Endodermal cell (in vitro differentiated cells): ENCODE data around the gene MIPOL1. TPM values are rescaled to one million over a fixed set of nuclear protein-coding genes. Genes with fewer than 3 reads are reported as not detected.

Source experiments
- DNase-seq: peaks from one replicate; pipeline ENCODE4 v3.0.0-alpha.2; 2017
- H3K27ac ChIP-seq: 2 replicates; pipeline ENCODE4 v1.5.1; 2013; ENCODE audit warnings: mild to moderate bottlenecking, low read depth, low read length, moderate library complexity
- H3K27me3 ChIP-seq: 2 replicates; pipeline ENCODE4 v1.6.1; 2013; ENCODE audit warnings: mild to moderate bottlenecking, low read length, moderate library complexity; ENCODE audit not compliant: insufficient read depth, control insufficient read depth, poor library complexity, severe bottlenecking
- H3K36me3 ChIP-seq: 2 replicates; pipeline ENCODE4 v1.7.0; 2013; ENCODE audit warnings: mild to moderate bottlenecking, low read length, moderate library complexity; ENCODE audit not compliant: control insufficient read depth, insufficient read depth
- H3K4me1 ChIP-seq: one replicate; pipeline ENCODE4 v1.7.0; 2013; ENCODE audit warnings: low read length; ENCODE audit not compliant: control insufficient read depth, insufficient read depth
- H3K4me3 ChIP-seq: 2 replicates; pipeline ENCODE4 v1.5.1; 2013; ENCODE audit warnings: mild to moderate bottlenecking, low read length, moderate library complexity
- H3K9ac ChIP-seq: 2 replicates; pipeline ENCODE4 v1.6.1; 2013; ENCODE audit warnings: mild to moderate bottlenecking, low read length, moderate library complexity; ENCODE audit not compliant: poor library complexity, severe bottlenecking; ENCODE audit errors: extremely low read depth
- H3K9me3 ChIP-seq: 2 replicates; pipeline ENCODE4 v1.6.1; 2013; ENCODE audit warnings: mild to moderate bottlenecking, low read length, moderate library complexity; ENCODE audit not compliant: control insufficient read depth
- H3K27ac Mint-ChIP-seq: 2 replicates; pipeline ENCODE4 v1.8.0; 2020; ENCODE audit warnings: mixed read lengths
- H3K27me3 Mint-ChIP-seq: 2 replicates; pipeline ENCODE4 v1.8.0; 2021; ENCODE audit warnings: mild to moderate bottlenecking, mixed read lengths; ENCODE audit not compliant: insufficient read depth
- H3K36me3 Mint-ChIP-seq: 2 replicates; pipeline ENCODE4 v1.8.0; 2020; ENCODE audit warnings: low read depth, mixed read lengths
- H3K4me1 Mint-ChIP-seq: 2 replicates; pipeline ENCODE4 v1.8.0; 2020; ENCODE audit warnings: mixed read lengths
- H3K4me3 Mint-ChIP-seq: 2 replicates; pipeline ENCODE4 v1.8.0; 2020; ENCODE audit warnings: mild to moderate bottlenecking, moderate library complexity, mixed read lengths
- H3K9me3 Mint-ChIP-seq: 2 replicates; pipeline ENCODE4 v1.8.0; 2020; ENCODE audit warnings: mild to moderate bottlenecking, mixed read lengths
- CTCF ChIP-seq: fragments of 200-600 bp; sonication (generic); conservative IDR thresholded peaks from 2 replicates; pipeline ENCODE4 v1.5.0; 2021; ENCODE audit warnings: antibody characterized with exemption, mild to moderate bottlenecking
- WGBS, 2 experiments: methylation state at CpG; one replicate each; pipeline versions ENCODE4 v1.1.5 to v1.1.7; 2013; ENCODE audit warnings: missing lambda C conversion rate in 2 of 2, mixed read lengths in 1 of 2; ENCODE audit not compliant: insufficient coverage in 1 of 2, insufficient read length in 1 of 2; 5-methylcytosine and 5-hydroxymethylcytosine counted together
- total RNA-seq, 2 donors: library from RNA; stranded (reverse); fragmentation: NEBNext Ultra II Directional in 1 of 2; extraction: Animal tissue kit (Norgen Biotek cat#: 25700) in 1 of 2; gene quantifications; 2 replicates in 1 of 2; 3 replicates in 1 of 2; pipeline ENCODE4 v1.2.1, GENCODE V29; 2021

The MIPOL1 gene
- total RNA-seq, 2 donors from 2014 or later = 22.0 to 28.5 TPM

GRCh38 chr14:37257501-37258070 lies 59.8 kb downstream of the MIPOL1 start:
- no peak overlapping the region for H3K9ac ChIP-seq
- Mint-ChIP-seq H3K27me3 (no peaks in the 10 kb centered on the region), H3K9me3 (no peaks in the 10 kb centered on the region), H3K36me3 (no peaks in the 10 kb centered on the region), H3K4me3 (no peak overlapping the region), H3K4me1 (peaks cover 24% of the 10 kb centered on the region), H3K27ac (no peak overlapping the region)
- WGBS, 2 experiments = 67 to 83% methylated on average over 5 of the region's 5 CpGs
- DNase-seq = no peak
- no peak overlapping the region for H3K4me3 ChIP-seq
- no peak overlapping the region for H3K27ac ChIP-seq
- H3K27me3 ChIP-seq = no peaks in the 10 kb centered on the region
- H3K9me3 ChIP-seq = no peaks in the 10 kb centered on the region
- no peak for TF ChIP-seq CTCF
- no peaks in the 10 kb centered on the region for H3K36me3 ChIP-seq
- H3K4me1 ChIP-seq = no peaks in the 10 kb centered on the region

GRCh38 chr14:37262649-37263048 lies 64.9 kb downstream of the MIPOL1 start:
- no peaks in the 10 kb centered on the region for H3K27me3 Mint-ChIP-seq
- TF ChIP-seq CTCF = no peak
- WGBS, 2 experiments = 31 to 100% methylated on average over 1 to 2 of the region's 2 CpGs
- peaks cover 28% of the 10 kb centered on the region for H3K4me1 Mint-ChIP-seq
- H3K27ac Mint-ChIP-seq = no peak overlapping the region
- peaks cover 10% of the 10 kb centered on the region for H3K36me3 Mint-ChIP-seq
- Histone ChIP-seq H3K4me1 (peaks cover 5% of the 10 kb centered on the region), H3K27ac (no peak overlapping the region), H3K9me3 (no peaks in the 10 kb centered on the region), H3K27me3 (no peaks in the 10 kb centered on the region), H3K4me3 (no peak overlapping the region), H3K36me3 (peaks cover under 1% of the 10 kb centered on the region), H3K9ac (no peak overlapping the region)
- no peak overlapping the region for H3K4me3 Mint-ChIP-seq
- H3K9me3 Mint-ChIP-seq = no peaks in the 10 kb centered on the region
- DNase-seq = peak; percentile 80

DNA sequence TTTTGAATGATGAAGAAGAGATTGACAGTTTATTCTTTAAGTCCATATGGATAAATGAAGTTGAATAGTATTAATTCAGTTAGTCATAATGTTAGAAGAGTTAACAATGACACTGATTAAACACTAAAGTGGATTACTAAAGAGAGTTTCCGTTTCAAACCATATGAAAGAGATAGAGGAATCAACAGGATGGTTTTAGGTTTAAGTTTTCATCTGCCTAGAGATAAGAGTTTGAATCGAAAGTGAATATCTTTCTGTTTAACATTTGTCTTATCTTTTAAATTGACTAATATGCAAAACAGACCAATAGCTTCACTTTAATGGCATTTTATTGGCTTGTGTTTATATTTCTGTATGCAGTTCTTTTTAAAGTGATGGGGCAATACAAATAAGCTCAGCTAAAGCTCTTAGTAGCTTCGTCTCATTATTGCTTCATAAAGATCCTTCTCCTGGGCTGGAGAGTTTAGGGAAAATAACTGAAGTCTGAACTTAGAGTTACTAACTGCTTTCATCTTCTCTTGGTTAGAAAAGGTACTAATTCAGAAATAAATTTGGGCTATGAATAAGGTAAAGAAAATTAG lies 66.0 kb downstream of the MIPOL1 start:
- no peak overlapping the region for H3K27ac Mint-ChIP-seq
- H3K4me3 Mint-ChIP-seq = no peak overlapping the region
- H3K27me3 ChIP-seq = no peaks in the 10 kb centered on the region
- H3K4me3 ChIP-seq = no peak overlapping the region
- H3K4me1 ChIP-seq = peaks cover 5% of the 10 kb centered on the region
- 57 to 94% methylated on average over 2 of the region's 3 CpGs for WGBS, 2 experiments
- no peaks in the 10 kb centered on the region for H3K27me3 Mint-ChIP-seq
- peaks cover 28% of the 10 kb centered on the region for H3K4me1 Mint-ChIP-seq
- TF ChIP-seq CTCF = no peak
- DNase-seq = no peak
- H3K36me3 Mint-ChIP-seq = peaks cover 13% of the 10 kb centered on the region
- H3K9me3 Mint-ChIP-seq = no peaks in the 10 kb centered on the region
- peaks cover 9% of the 10 kb centered on the region for H3K36me3 ChIP-seq
- no peak overlapping the region for H3K27ac ChIP-seq
- no peak overlapping the region for H3K9ac ChIP-seq
- no peaks in the 10 kb centered on the region for H3K9me3 ChIP-seq
